GM21825 (cell line): Measurements from ENCODE around the gene ERP27.
A peak's percentile ranks its signal among the peaks of the same experiment; 100 is the strongest.

ENCODE experiments used
- ATAC-seq: cut with Tn5 transposase; IDR thresholded peaks from one replicate; pipeline ENCODE4 v1.9.1; 2021; ENCODE audit warnings: mild to moderate bottlenecking, moderate library complexity; ENCODE audit not compliant: unreplicated experiment

The ERP27 gene

GRCh38 chr12:14905269-14906004 lies 32.9 kb downstream of the ERP27 start:
- no peak for ATAC-seq

GRCh38 chr12:14904854-14905253 lies 33.5 kb downstream of the ERP27 start:
- no peak for ATAC-seq

- no peak for ATAC-seq
Observed at GRCh38 chr12:14903386-14904098, 34.8 kb downstream of the ERP27 start.

GRCh38 chr12:14902465-14902864 lies 35.9 kb downstream of the ERP27 start:
- ATAC-seq = no peak

GRCh38 chr12:14901228-14901562 lies 37.1 kb downstream of the ERP27 start:
- ATAC-seq = no peak

GRCh38 chr12:14900521-14901227 lies 37.7 kb downstream of the ERP27 start:
- no peak for ATAC-seq

GRCh38 chr12:14896521-14897169 lies 41.7 kb downstream of the ERP27 start:
- no peak for ATAC-seq

- no peak for ATAC-seq
Observed at GRCh38 chr12:14893506-14894250, 44.7 kb downstream of the ERP27 start.

- ATAC-seq = no peak
Observed at GRCh38 chr12:14892726-14893505, 45.4 kb downstream of the ERP27 start.

- ATAC-seq = no peak
Observed at GRCh38 chr12:14890701-14891100, 47.6 kb downstream of the ERP27 start.

- ATAC-seq = no peak
Observed at GRCh38 chr12:14886271-14886670, 52.1 kb downstream of the ERP27 start.

- no peak for ATAC-seq
Observed at GRCh38 chr12:14885718-14886221, 52.6 kb downstream of the ERP27 start, which contains the start of gene MGP. MGP (minus strand) TSS chr12:14885854; CDS start chr12:14885791, 63 bp downstream.

GRCh38 chr12:14884458-14884878 lies 53.9 kb downstream of the ERP27 start:
- ATAC-seq = peak; percentile 98

- no peak for ATAC-seq
Observed at GRCh38 chr12:14883686-14884085, 54.7 kb downstream of the ERP27 start.

GRCh38 chr12:14880890-14881453 lies 57.4 kb downstream of the ERP27 start:
- ATAC-seq = no peak

GRCh38 chr12:14879222-14879933 lies 59.0 kb downstream of the ERP27 start:
- ATAC-seq = no peak

GRCh38 chr12:14878488-14878887 lies 59.8 kb downstream of the ERP27 start:
- ATAC-seq = no peak

- no peak for ATAC-seq
Observed at GRCh38 chr12:14876833-14877232, 61.5 kb downstream of the ERP27 start.

- no peak for ATAC-seq
Observed at GRCh38 chr12:14874882-14875281, 63.5 kb downstream of the ERP27 start.
